Measurements from ENCODE around the gene DGKK. TPM values are rescaled to one million over a fixed set of nuclear protein-coding genes. Genes with fewer than 3 reads are reported as not detected.

Gene DGKK
- total RNA-seq, 1 donor from 2014 or later = not detected

DNA sequence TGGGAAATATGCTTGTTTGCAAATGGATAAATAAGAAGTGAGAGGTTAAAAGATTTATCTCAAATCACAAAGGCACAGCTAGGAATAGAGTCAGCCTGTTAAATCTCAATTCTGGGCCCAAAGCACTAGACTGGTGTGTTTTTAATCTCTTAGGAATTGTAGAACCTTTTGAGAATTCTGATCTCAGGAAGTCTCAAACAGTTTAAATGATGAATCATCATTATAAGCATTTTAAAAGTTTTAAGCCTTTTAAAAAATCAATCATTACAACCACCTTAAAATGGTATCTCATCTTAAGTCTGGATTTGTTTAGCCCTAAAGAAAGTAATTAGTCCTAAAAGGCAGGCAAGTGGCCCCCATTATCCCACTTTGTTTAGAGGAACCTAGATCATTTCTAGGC, 17.8 kb downstream of the DGKK start:
- Mint-ChIP-seq H3K27me3 (ENCODE audit: insufficient read depth) (no peaks in the 10 kb centered on the region), H3K27ac (no peak overlapping the region)
- intact Hi-C loops (cut with micrococcal nuclease) = no loop called here

DNA sequence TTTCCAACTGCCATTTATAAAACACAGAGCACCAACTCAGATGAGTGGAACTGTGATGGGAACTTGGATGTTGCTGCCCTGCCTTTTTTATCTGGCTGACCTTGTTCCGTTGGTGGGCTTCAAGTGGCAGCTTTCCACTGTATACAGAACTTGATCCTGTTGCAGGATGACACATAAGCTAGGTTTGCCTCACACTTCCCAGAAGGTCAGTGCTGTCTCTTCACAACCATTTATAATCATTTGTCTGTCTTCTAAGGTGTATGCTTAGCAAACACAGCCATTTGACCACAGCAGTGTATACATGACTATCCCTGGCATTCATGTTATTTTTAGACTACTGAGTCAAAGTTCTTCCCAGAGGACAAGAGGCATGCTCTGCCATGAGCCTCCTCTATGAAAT, 20.3 kb downstream of the DGKK start:
- DNase-seq (ENCODE audit: low spot score) = no peak
- Mint-ChIP-seq H3K36me3 (ENCODE audit: low read depth) (no peaks in the 10 kb centered on the region), H3K27ac (no peak overlapping the region), H3K9me3 (no peaks in the 10 kb centered on the region), H3K27me3 (ENCODE audit: insufficient read depth) (no peaks in the 10 kb centered on the region), H3K4me1 (ENCODE audit: low read depth) (no peaks in the 10 kb centered on the region), H3K4me3 (no peak overlapping the region)
- intact Hi-C loops (cut with micrococcal nuclease) = no loop called here

More for the DNA sequence above, 17.8 kb downstream of the DGKK start:
- Mint-ChIP-seq H3K4me1 (ENCODE audit: low read depth) (no peaks in the 10 kb centered on the region), H3K36me3 (ENCODE audit: low read depth) (no peaks in the 10 kb centered on the region), H3K4me3 (no peak overlapping the region), H3K9me3 (no peaks in the 10 kb centered on the region)
- no peak for DNase-seq (ENCODE audit: low spot score)

DNA sequence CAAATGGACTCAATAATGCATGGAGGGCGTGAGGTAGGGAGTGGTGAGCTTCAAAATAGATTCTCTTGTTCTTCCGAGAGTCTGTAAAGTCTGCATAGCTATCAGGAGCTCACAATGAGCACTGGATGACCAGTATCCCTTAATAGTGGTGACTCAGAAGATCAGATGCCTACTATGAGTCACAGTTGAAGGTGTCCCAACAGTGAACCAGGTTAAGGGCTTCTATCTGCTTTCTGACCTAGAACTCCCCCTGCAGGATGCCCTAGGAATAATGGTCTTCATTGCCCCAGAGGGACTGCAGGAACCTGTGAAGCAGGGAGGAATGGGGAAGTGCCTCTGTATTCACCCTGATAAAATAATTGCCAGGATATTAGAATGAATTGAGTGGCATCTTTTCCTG, 22.1 kb downstream of the DGKK start:
- Mint-ChIP-seq H3K27me3 (ENCODE audit: insufficient read depth) (peaks cover 2% of the 10 kb centered on the region), H3K36me3 (ENCODE audit: low read depth) (no peaks in the 10 kb centered on the region), H3K9me3 (no peaks in the 10 kb centered on the region), H3K4me3 (no peak overlapping the region), H3K4me1 (ENCODE audit: low read depth) (no peaks in the 10 kb centered on the region), H3K27ac (no peak overlapping the region)
- intact Hi-C loops (cut with micrococcal nuclease) = no loop called here
- no peak for DNase-seq (ENCODE audit: low spot score)

DNA sequence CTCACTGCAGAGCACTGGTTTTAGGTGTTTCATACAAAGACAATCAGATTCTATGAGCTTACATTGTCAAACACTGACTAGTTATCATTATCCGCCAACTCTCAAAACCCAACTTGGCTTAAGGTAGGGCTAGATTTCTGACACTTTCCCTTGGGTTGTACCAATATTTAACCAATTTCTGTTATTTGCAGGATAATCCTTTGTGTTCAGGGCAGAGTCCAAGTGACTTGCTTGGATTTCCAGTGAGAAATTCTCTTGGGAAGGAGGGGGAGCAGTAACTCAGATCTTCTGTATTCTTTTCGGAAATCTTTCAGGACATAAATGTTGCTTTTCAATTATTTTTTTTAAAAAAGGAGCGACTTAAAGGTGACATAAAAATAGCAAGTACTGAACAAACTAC, 23.1 kb downstream of the DGKK start:
- no peaks in the 10 kb centered on the region for H3K9me3 Mint-ChIP-seq
- H3K4me3 Mint-ChIP-seq = no peak overlapping the region
- intact Hi-C loops (cut with micrococcal nuclease) = no loop called here
- no peaks in the 10 kb centered on the region for H3K4me1 Mint-ChIP-seq (ENCODE audit: low read depth)
- H3K36me3 Mint-ChIP-seq (ENCODE audit: low read depth) = no peaks in the 10 kb centered on the region
- no peak overlapping the region for H3K27ac Mint-ChIP-seq
- DNase-seq (ENCODE audit: low spot score) = no peak
- H3K27me3 Mint-ChIP-seq (ENCODE audit: insufficient read depth) = peaks cover 2% of the 10 kb centered on the region

DNA sequence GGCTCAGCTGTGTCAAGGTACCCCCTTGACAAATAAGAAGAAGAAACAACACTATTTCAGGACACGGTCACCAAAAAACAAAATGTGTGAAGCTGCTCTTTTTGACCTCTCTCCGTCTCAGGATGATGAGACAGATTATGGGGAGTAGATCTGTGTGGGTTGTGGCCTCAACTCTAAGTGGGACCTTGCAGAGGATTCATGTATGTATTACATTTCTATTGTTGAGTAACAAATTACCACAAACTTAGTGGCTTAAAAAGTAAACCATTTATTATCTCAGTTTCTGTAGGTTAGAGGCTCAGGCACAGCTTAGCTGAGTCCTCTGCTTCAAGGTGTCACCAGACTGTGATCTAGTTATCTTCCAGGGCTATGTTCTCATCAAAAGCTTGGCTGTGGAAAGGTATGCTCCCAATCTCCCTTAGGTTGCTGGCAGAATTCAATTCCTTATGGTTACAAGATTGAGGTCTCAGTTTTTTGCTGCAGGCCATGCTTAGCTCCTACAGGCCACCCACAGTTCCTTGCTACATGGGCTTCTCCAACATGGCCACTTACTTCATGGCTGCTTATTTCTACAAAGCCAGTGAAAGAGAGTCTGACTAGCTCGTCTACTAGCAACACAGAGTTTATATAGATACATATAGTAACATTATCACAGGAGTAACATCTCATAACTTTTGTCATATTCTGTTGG, 28.1 kb downstream of the DGKK start:
- DNase-seq (ENCODE audit: low spot score) = no peak
- intact Hi-C loops (cut with micrococcal nuclease) = no loop called here
- H3K4me3 Mint-ChIP-seq = no peak overlapping the region
- no peaks in the 10 kb centered on the region for H3K4me1 Mint-ChIP-seq (ENCODE audit: low read depth)
- peaks cover 2% of the 10 kb centered on the region for H3K27me3 Mint-ChIP-seq (ENCODE audit: insufficient read depth)
- no peaks in the 10 kb centered on the region for H3K9me3 Mint-ChIP-seq
- H3K36me3 Mint-ChIP-seq (ENCODE audit: low read depth) = no peaks in the 10 kb centered on the region
- no peak overlapping the region for H3K27ac Mint-ChIP-seq

DNA sequence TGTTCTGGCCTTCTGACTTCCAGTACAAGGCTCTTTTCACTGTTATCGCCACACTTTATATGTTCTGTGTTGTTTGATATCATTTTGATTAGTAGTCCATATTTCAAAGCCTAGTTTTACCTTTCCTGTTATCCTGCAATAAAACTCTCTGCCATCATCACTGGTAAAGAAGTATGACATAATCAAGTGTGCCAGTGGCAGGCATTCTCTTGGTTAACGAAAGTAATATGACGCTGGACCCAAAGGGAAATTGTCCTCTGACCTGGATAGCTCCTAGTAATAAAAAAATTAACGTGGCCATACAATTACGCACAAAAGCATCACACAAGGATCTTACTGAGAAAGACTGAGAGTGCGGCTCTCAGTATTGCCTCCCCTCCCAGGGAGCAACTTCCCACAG, 33.8 kb downstream of the DGKK start:
- DNase-seq (ENCODE audit: low spot score) = no peak
- no peaks in the 10 kb centered on the region for H3K36me3 Mint-ChIP-seq (ENCODE audit: low read depth)
- H3K4me3 Mint-ChIP-seq = no peak overlapping the region
- no peak overlapping the region for H3K27ac Mint-ChIP-seq
- intact Hi-C loops (cut with micrococcal nuclease) = no loop called here
- no peaks in the 10 kb centered on the region for H3K4me1 Mint-ChIP-seq (ENCODE audit: low read depth)
- no peaks in the 10 kb centered on the region for H3K27me3 Mint-ChIP-seq (ENCODE audit: insufficient read depth)
- H3K9me3 Mint-ChIP-seq = no peaks in the 10 kb centered on the region

DNA sequence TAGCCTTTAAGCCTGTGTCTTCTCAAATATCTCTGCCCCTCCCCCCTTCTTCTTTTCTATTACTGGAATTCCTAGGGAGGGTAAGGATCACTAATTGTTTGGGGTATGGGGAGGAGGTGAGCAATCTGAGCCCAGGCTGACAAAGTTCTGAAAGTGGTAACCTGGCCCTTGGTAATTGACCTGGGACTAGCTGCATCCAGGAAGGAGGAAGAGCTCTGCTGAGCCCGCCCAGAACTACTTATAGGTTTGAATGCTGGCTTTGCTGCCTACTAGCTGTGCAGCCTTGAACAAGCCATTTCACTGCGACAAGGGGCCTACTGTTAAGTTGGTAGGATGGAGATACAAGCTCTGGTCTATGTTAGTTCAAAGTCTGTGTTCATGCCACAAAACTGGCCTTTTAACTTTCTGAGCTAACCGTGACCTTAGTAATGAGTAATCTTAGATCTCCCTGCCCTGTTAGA, 37.8 kb downstream of the DGKK start:
- no peak overlapping the region for H3K4me3 Mint-ChIP-seq
- DNase-seq (ENCODE audit: low spot score) = no peak
- H3K4me1 Mint-ChIP-seq (ENCODE audit: low read depth) = no peaks in the 10 kb centered on the region
- intact Hi-C loops (cut with micrococcal nuclease) = no loop called here
- H3K27ac Mint-ChIP-seq = no peak overlapping the region
- H3K36me3 Mint-ChIP-seq (ENCODE audit: low read depth) = no peaks in the 10 kb centered on the region
- H3K27me3 Mint-ChIP-seq (ENCODE audit: insufficient read depth) = peaks cover 1% of the 10 kb centered on the region
- no peaks in the 10 kb centered on the region for H3K9me3 Mint-ChIP-seq

DNA sequence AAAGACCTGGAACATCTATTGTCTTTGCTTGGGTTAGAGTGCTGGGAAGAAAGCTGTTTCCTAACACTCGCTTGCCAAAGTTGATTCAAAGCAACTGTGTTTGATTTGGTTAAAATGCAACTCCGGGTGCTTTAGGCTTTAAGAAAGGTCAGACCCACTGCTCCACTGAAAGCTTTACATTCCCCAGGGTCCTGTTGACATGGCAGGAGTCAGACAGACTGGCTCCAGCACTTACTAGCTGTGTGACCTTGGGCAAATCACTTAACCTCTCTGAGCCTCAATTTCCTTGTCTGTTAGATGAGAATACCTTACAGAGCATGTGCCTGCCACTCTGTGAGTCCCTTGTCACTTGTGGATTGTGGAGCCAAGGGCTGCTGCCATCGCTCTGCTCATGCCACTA, 39.0 kb downstream of the DGKK start:
- intact Hi-C loops (cut with micrococcal nuclease) = no loop called here
- no peak overlapping the region for H3K4me3 Mint-ChIP-seq
- H3K4me1 Mint-ChIP-seq (ENCODE audit: low read depth) = no peaks in the 10 kb centered on the region
- H3K27me3 Mint-ChIP-seq (ENCODE audit: insufficient read depth) = peaks cover 1% of the 10 kb centered on the region
- no peak overlapping the region for H3K27ac Mint-ChIP-seq
- no peak for DNase-seq (ENCODE audit: low spot score)
- H3K36me3 Mint-ChIP-seq (ENCODE audit: low read depth) = no peaks in the 10 kb centered on the region
- H3K9me3 Mint-ChIP-seq = no peaks in the 10 kb centered on the region

DNA sequence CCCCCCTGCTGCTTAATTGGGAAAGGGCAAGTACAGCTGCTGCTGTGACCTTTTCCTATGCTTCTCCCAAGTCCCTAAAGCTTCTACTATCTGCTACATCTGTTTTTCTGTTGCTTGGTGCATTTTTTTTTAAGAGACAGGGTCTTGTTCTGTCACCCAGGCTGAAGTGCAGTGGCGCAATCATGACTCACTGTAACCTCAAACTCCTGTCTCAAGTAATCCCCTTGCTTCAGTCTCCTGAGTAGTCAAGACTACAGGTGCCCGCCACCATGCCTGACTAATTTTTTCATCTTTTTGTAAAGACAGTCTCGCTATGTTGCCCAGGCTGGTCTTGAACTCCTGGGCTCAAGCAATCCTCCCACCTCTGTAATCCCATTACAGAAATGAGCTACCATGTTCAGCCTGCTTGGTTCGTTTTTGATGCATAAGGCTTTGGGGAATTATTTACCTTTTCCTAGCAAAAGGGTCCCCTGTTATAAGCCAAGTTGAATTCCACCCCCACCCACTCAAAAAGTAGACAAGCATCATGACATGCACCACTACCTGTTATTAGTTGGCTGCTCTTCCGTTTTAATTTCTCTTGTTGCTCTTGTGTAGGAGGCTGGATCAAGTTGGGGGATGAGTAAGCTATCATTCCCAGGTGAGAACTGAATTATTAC, 39.6 kb downstream of the DGKK start:
- intact Hi-C loops (cut with micrococcal nuclease) = no loop called here
- H3K36me3 Mint-ChIP-seq (ENCODE audit: low read depth) = no peaks in the 10 kb centered on the region
- DNase-seq (ENCODE audit: low spot score) = no peak
- H3K9me3 Mint-ChIP-seq = no peaks in the 10 kb centered on the region
- H3K4me1 Mint-ChIP-seq (ENCODE audit: low read depth) = no peaks in the 10 kb centered on the region
- no peak overlapping the region for H3K27ac Mint-ChIP-seq
- no peak overlapping the region for H3K4me3 Mint-ChIP-seq
- peaks cover 1% of the 10 kb centered on the region for H3K27me3 Mint-ChIP-seq (ENCODE audit: insufficient read depth)

DNA sequence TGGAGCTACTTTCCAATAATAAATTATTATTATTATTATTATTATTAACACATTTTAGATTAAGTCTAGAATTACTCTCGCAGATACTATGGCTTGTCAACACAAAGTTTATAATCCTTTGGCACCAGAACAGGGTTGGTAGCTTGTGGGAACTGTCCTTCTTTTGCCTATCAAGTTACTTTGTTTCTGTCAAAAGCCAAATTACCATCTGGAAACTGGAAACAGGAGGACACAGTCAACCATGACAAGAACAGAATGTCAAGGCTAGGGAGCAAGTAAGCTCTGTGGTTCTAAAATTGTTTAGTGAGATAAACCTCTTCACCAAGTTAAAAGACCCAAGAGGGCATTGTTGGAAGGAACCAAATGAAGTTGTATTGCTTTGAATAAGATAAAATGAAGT, 42.5 kb downstream of the DGKK start:
- no peak for DNase-seq (ENCODE audit: low spot score)
- Mint-ChIP-seq H3K9me3 (no peaks in the 10 kb centered on the region), H3K4me3 (no peak overlapping the region), H3K36me3 (ENCODE audit: low read depth) (no peaks in the 10 kb centered on the region), H3K27ac (no peak overlapping the region), H3K4me1 (ENCODE audit: low read depth) (no peaks in the 10 kb centered on the region), H3K27me3 (ENCODE audit: insufficient read depth) (peaks cover 4% of the 10 kb centered on the region)
- intact Hi-C loops (cut with micrococcal nuclease) = no loop called here

DNA sequence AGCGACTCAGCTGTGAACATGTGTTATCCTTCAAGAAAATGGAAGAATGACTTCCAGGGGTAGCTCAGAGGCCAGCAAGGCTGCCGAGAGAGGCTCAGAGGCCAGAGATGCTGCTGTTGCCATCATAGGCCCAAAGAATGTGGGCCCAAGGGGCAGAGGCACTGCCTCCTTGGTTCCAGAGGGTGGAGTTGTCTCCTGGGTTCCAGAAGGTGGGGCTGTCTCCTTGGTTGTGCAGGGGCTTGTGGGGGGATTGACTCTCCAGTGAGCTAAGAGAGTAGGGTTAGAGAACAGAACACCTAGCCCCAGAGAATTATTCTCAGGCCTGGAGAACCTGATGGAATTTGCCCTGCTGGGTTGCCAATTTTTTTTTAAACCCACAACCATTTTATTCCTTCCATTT, 62.6 kb downstream of the DGKK start:
- H3K27me3 Mint-ChIP-seq (ENCODE audit: insufficient read depth) = no peaks in the 10 kb centered on the region
- no peaks in the 10 kb centered on the region for H3K36me3 Mint-ChIP-seq (ENCODE audit: low read depth)
- H3K4me1 Mint-ChIP-seq (ENCODE audit: low read depth) = no peaks in the 10 kb centered on the region
- no peaks in the 10 kb centered on the region for H3K9me3 Mint-ChIP-seq
- no peak for DNase-seq (ENCODE audit: low spot score)
- H3K27ac Mint-ChIP-seq = no peak overlapping the region
- intact Hi-C loops (cut with micrococcal nuclease) = no loop called here
- H3K4me3 Mint-ChIP-seq = no peak overlapping the region

DNA sequence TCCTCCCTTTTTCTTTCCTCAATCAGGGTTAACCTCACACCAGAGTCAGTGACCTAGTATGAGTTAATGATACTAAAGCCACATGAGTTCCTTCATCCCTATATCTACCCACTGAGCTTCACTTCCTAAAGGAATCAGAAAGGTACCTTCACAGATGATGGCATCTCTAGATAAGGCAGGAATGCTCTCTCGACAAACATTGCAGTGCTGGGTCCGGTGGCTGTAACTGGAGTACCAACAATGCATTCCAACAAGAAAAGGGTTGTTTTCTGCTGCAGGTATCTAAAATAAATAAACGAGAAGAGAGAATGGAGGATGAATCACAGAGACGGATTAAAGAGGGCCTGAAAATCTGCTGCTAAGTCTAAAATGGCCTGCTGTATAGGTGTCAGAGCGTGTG, 66.7 kb downstream of the DGKK start:
- Mint-ChIP-seq H3K4me3 (no peak overlapping the region), H3K9me3 (no peaks in the 10 kb centered on the region), H3K36me3 (ENCODE audit: low read depth) (no peaks in the 10 kb centered on the region), H3K27me3 (ENCODE audit: insufficient read depth) (no peaks in the 10 kb centered on the region), H3K27ac (no peak overlapping the region), H3K4me1 (ENCODE audit: low read depth) (no peaks in the 10 kb centered on the region)
- intact Hi-C loops (cut with micrococcal nuclease) = no loop called here
- DNase-seq (ENCODE audit: low spot score) = no peak

DNA sequence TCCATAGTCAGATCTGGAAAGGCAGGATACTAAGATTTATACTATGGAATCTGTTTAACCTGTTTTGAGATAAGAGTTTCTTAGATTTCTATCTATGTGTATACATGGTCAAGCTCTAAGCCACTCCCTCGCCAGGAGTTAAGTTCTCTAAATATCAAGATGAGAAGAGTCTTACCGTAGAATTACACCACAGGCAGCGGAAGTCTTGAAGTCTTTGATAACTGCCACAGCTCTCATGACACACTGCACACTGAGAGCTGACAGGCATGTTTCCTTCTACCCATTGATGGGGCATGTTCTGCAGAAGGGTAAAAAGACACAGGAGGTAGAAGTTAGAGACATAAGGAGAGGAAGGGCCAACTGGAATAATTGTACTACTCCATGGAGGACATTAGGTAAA, 67.7 kb downstream of the DGKK start:
- no peak for DNase-seq (ENCODE audit: low spot score)
- H3K9me3 Mint-ChIP-seq = no peaks in the 10 kb centered on the region
- no peak overlapping the region for H3K4me3 Mint-ChIP-seq
- H3K27ac Mint-ChIP-seq = no peak overlapping the region
- no peaks in the 10 kb centered on the region for H3K36me3 Mint-ChIP-seq (ENCODE audit: low read depth)
- intact Hi-C loops (cut with micrococcal nuclease) = no loop called here
- no peaks in the 10 kb centered on the region for H3K27me3 Mint-ChIP-seq (ENCODE audit: insufficient read depth)
- no peaks in the 10 kb centered on the region for H3K4me1 Mint-ChIP-seq (ENCODE audit: low read depth)

DNA sequence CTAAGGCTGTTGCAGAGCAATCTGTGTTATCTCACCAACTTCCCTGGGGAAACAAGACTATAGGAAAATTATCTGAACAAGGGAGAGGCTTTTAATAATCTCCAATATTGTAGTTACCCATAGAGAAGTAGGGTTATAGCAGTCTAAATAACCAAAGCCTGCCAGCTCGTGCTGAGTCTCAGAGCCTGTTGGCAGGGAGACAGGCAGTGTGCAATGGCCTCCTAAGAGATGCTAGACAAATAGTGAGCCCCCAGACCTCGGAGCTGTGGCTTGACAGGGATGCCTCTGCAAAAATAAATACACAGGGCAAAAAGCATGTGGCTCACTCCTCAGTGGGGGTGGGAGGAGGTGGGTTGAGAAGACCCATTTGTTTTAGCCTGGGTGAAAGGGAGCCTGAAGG, 76.7 kb downstream of the DGKK start:
- H3K27me3 Mint-ChIP-seq (ENCODE audit: insufficient read depth) = no peaks in the 10 kb centered on the region
- no peaks in the 10 kb centered on the region for H3K36me3 Mint-ChIP-seq (ENCODE audit: low read depth)
- intact Hi-C loops (cut with micrococcal nuclease) = no loop called here
- no peaks in the 10 kb centered on the region for H3K9me3 Mint-ChIP-seq
- no peak overlapping the region for H3K4me3 Mint-ChIP-seq
- H3K27ac Mint-ChIP-seq = no peak overlapping the region
- no peak for DNase-seq (ENCODE audit: low spot score)
- no peaks in the 10 kb centered on the region for H3K4me1 Mint-ChIP-seq (ENCODE audit: low read depth)

Measured in activated T-helper 1 cell treated with anti-CD3 and anti-CD28 coated beads, Interleukin-12 subunit alpha, Interleukin-12 subunit beta, Interleukin-2, Interleukin-4 antibody, amounts not matched to agents 30 ng/mL and 10 ng/mL and 1 ng/mL, durations not matched to agents 14 hours and 24 hours and 36 hours (primary cell).